GM18873 (cell line): ENCODE data around the gene EXOC1L.
"Not testable (repeated sequence)": the region's sequence is repeated elsewhere in the genome, so short reads cannot be mapped to it uniquely, and the experiment has no call there.

Experiments
- ATAC-seq: cut with Tn5 transposase; IDR thresholded peaks from one replicate; pipeline ENCODE4 v1.9.1; 2021; ENCODE audit warnings: mild to moderate bottlenecking, moderate library complexity, moderate number of reproducible peaks; ENCODE audit not compliant: unreplicated experiment, low FRiP score

Gene EXOC1L

GRCh38 chr4:55834086-55834795 is 14.7 kb downstream of the EXOC1L start:
- ATAC-seq, result no peak

- ATAC-seq, result no peak
Measured at GRCh38 chr4:55837903-55838302, 18.3 kb downstream of the EXOC1L start.

GRCh38 chr4:55838356-55838755 is 18.8 kb downstream of the EXOC1L start:
- no peak for ATAC-seq

- ATAC-seq, result no peak
Measured at GRCh38 chr4:55838952-55839351, 19.4 kb downstream of the EXOC1L start.

GRCh38 chr4:55840956-55841355 is 21.4 kb downstream of the EXOC1L start:
- ATAC-seq, result no peak

- not testable (repeated sequence) for ATAC-seq
Measured at GRCh38 chr4:55841373-55842239, 22.0 kb downstream of the EXOC1L start.

- not testable (repeated sequence) for ATAC-seq
Measured at GRCh38 chr4:55842312-55842711, 22.7 kb downstream of the EXOC1L start.

- ATAC-seq, result no peak
Measured at GRCh38 chr4:55849724-55850123, 30.1 kb downstream of the EXOC1L start.

GRCh38 chr4:55851885-55852284 is 32.3 kb downstream of the EXOC1L start:
- ATAC-seq, result no peak

- ATAC-seq, result peak; percentile 91
Measured at GRCh38 chr4:55853484-55854046, 34.0 kb downstream of the EXOC1L start, which contains the start of gene EXOC1. Gene EXOC1, plus strand, starts transcription at chr4:55853648. Its CDS starts 4,676 bp downstream, at chr4:55858324.

GRCh38 chr4:55854129-55854528 is 34.5 kb downstream of the EXOC1L start:
- no peak for ATAC-seq

GRCh38 chr4:55857586-55857985 is 38.0 kb downstream of the EXOC1L start:
- no peak for ATAC-seq

- ATAC-seq, result no peak
Measured at GRCh38 chr4:55859711-55860110, 40.1 kb downstream of the EXOC1L start.

GRCh38 chr4:55864577-55865223 is 45.1 kb downstream of the EXOC1L start:
- ATAC-seq, result no peak

GRCh38 chr4:55865228-55865806 is 45.7 kb downstream of the EXOC1L start:
- no peak for ATAC-seq

- ATAC-seq, result peak; percentile 89
Measured at GRCh38 chr4:55866290-55866907, 46.8 kb downstream of the EXOC1L start.

GRCh38 chr4:55866973-55867574 is 47.5 kb downstream of the EXOC1L start:
- peak; percentile 59 for ATAC-seq

GRCh38 chr4:55868581-55869090 is 49.0 kb downstream of the EXOC1L start:
- ATAC-seq, result no peak

GRCh38 chr4:55871299-55871800 is 51.8 kb downstream of the EXOC1L start:
- no peak for ATAC-seq
